NT2/D1 (cell line): ENCODE results near the gene ROGDI.

ENCODE experiments used
- SUZ12 ChIP-seq: IDR thresholded peaks from 2 replicates; pipeline ENCODE4 v1.6.1; 2011; ENCODE audit not compliant: insufficient read length, insufficient read depth; ENCODE audit errors: extremely low read depth
- ZNF274 ChIP-seq: IDR thresholded peaks from 2 replicates; pipeline ENCODE4 v1.6.1; 2011; ENCODE audit warnings: mild to moderate bottlenecking, low read depth, low read length

DNA sequence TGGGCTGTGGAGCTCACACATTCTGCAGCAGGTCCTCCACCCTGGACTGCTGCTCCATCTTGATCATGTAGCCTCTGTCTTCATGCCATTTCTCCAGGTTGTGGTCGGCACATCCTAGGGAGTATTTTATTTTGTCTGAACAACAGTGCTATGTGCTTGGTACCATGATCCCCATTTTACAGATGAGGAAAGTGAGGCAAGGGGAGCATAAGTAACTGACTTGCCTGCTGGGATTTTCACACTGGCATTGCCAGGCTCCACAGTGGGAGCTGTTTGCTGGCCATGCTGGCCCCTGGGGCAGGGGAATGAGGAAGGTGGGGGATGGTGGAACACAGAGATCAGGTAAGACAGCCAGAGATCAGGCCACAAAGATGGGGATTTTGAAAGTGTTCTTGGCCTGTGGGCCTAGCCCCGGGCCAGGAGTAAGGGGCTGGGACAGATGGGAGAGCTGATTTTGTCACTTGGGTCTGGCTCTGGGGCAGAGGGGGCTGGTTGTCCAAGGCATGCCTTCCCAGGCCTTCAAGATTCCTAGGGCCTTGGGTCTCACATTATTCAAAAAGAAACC lies 26.2 kb downstream of the ROGDI start:
- no peak for TF ChIP-seq ZNF274
- TF ChIP-seq SUZ12, result no peak
